Measurements from ENCODE around the gene OR6B1.

GRCh38 chr7:144038887-144039286 is 38.8 kb downstream of the OR6B1 start:
- TF ChIP-seq YY1 (IDR thresholded peaks at IDR 0.05; ENCODE audit: low read depth) (no peak), NFIC (IDR thresholded peaks at IDR 0.05) (no peak), EGR1 (IDR thresholded peaks at IDR 0.05) (no peak), EP300 (IDR thresholded peaks at IDR 0.05; ENCODE audit: borderline replicate concordance) (no peak), MAX (IDR thresholded peaks at IDR 0.05) (no peak), CREB1 (IDR thresholded peaks at IDR 0.05; ENCODE audit: low read depth) (no peak), FOXM1 (IDR thresholded peaks at IDR 0.05; ENCODE audit: borderline replicate concordance, low read depth) (no peak), RAD21 (IDR thresholded peaks at IDR 0.05; ENCODE audit: low read depth) (no peak), TAF1 (IDR thresholded peaks at IDR 0.05; ENCODE audit: low read depth) (no peak), CEBPB (IDR thresholded peaks at IDR 0.05) (no peak), TCF12 (IDR thresholded peaks at IDR 0.05; ENCODE audit: low read depth) (no peak), TEAD4 (IDR thresholded peaks at IDR 0.05) (no peak)
- TF ChIP-seq, protein P1, sequence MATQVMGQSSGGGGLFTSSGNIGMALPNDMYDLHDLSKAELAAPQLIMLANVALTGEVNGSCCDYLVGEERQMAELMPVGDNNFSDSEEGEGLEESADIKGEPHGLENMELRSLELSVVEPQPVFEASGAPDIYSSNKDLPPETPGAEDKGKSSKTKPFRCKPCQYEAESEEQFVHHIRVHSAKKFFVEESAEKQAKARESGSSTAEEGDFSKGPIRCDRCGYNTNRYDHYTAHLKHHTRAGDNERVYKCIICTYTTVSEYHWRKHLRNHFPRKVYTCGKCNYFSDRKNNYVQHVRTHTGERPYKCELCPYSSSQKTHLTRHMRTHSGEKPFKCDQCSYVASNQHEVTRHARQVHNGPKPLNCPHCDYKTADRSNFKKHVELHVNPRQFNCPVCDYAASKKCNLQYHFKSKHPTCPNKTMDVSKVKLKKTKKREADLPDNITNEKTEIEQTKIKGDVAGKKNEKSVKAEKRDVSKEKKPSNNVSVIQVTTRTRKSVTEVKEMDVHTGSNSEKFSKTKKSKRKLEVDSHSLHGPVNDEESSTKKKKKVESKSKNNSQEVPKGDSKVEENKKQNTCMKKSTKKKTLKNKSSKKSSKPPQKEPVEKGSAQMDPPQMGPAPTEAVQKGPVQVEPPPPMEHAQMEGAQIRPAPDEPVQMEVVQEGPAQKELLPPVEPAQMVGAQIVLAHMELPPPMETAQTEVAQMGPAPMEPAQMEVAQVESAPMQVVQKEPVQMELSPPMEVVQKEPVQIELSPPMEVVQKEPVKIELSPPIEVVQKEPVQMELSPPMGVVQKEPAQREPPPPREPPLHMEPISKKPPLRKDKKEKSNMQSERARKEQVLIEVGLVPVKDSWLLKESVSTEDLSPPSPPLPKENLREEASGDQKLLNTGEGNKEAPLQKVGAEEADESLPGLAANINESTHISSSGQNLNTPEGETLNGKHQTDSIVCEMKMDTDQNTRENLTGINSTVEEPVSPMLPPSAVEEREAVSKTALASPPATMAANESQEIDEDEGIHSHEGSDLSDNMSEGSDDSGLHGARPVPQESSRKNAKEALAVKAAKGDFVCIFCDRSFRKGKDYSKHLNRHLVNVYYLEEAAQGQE (IDR thresholded peaks at IDR 0.05; ENCODE audit: low read depth): no peak
- TF ChIP-seq, protein P2, sequence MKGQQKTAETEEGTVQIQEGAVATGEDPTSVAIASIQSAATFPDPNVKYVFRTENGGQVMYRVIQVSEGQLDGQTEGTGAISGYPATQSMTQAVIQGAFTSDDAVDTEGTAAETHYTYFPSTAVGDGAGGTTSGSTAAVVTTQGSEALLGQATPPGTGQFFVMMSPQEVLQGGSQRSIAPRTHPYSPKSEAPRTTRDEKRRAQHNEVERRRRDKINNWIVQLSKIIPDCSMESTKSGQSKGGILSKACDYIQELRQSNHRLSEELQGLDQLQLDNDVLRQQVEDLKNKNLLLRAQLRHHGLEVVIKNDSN (IDR thresholded peaks at IDR 0.05): no peak

All from Ishikawa (cell line).